DOHH2 (cell line): ENCODE results near the gene MACROD2.

Source experiments
- H3F3A ChIP-seq: fragments of 200-600 bp; sonication (generic), shearing (Covaris generic); 2 replicates; pipeline ENCODE4 v1.6.0; 2016; ENCODE audit warnings: antibody characterized with exemption, mild to moderate bottlenecking; ENCODE audit not compliant: control insufficient read depth, insufficient read depth
- H3K27ac ChIP-seq: fragments of 200-600 bp; sonication (generic); 2 replicates; pipeline ENCODE4 v1.5.1; 2014; ENCODE audit warnings: low read depth, mild to moderate bottlenecking, low read length, moderate library complexity
- H3K27me3 ChIP-seq: fragments of 200-600 bp; sonication (generic); 2 replicates; pipeline ENCODE4 v1.6.1; 2014; ENCODE audit warnings: mild to moderate bottlenecking, low read length, mixed read lengths; ENCODE audit not compliant: control insufficient read depth
- H3K36me3 ChIP-seq: fragments of 200-600 bp; sonication (generic); 2 replicates; pipeline ENCODE4 v1.6.1; 2014; ENCODE audit warnings: mild to moderate bottlenecking, low read length, moderate library complexity, mixed read lengths; ENCODE audit not compliant: control insufficient read depth
- H3K4me1 ChIP-seq: fragments of 200-600 bp; sonication (generic); 2 replicates; pipeline ENCODE4 v1.6.1; 2014; ENCODE audit warnings: mild to moderate bottlenecking, low read length, mixed read lengths; ENCODE audit not compliant: control insufficient read depth
- H3K4me2 ChIP-seq: fragments of 200-600 bp; sonication (generic); 2 replicates; pipeline ENCODE4 v1.6.0; 2014; ENCODE audit warnings: mild to moderate bottlenecking, low read length, moderate library complexity
- H3K4me3 ChIP-seq: fragments of 200-600 bp; sonication (generic); 2 replicates; pipeline ENCODE4 v1.5.1; 2014; ENCODE audit warnings: mild to moderate bottlenecking, low read length, mixed read lengths
- H3K79me2 ChIP-seq: fragments of 200-600 bp; sonication (generic); 2 replicates; pipeline ENCODE4 v1.6.1; 2014; ENCODE audit warnings: mild to moderate bottlenecking, low read length, mixed read lengths; ENCODE audit not compliant: control insufficient read depth
- H3K9me2 ChIP-seq: fragments of 200-600 bp; sonication (generic); replicated peaks from 2 replicates; pipeline ENCODE4 v1.6.1; 2014; ENCODE audit warnings: mild to moderate bottlenecking, low read length, mixed read lengths; ENCODE audit not compliant: control insufficient read depth
- H3K9me3 ChIP-seq: fragments of 200-600 bp; sonication (generic); 2 replicates; pipeline ENCODE4 v1.6.1; 2014; ENCODE audit warnings: antibody characterized with exemption, low read length, mixed read lengths; ENCODE audit not compliant: control insufficient read depth, insufficient read depth
- H4K20me1 ChIP-seq: fragments of 200-600 bp; sonication (generic); 2 replicates; pipeline ENCODE4 v1.6.0; 2014; ENCODE audit warnings: low read depth, mild to moderate bottlenecking, antibody characterized with exemption, low read length, moderate library complexity; ENCODE audit not compliant: control insufficient read depth, insufficient read depth
- CTCF ChIP-seq: fragments of 200-600 bp; sonication (generic); IDR thresholded peaks from one replicate; pipeline ENCODE4 v1.5.1; 2014; ENCODE audit warnings: antibody characterized with exemption, mild to moderate bottlenecking, low read depth, low read length; ENCODE audit not compliant: poor library complexity, severe bottlenecking
- EZH2phosphoT487 ChIP-seq: fragments of 200-600 bp; sonication (generic); IDR thresholded peaks from 2 replicates; pipeline ENCODE4 v1.6.1; 2017; ENCODE audit warnings: borderline replicate concordance, mild to moderate bottlenecking, antibody characterized with exemption, low read length, moderate library complexity, mixed read lengths

MACROD2 gene

GRCh38 chr20:15848126-15848525 is 1852.8 kb downstream of the MACROD2 start:
- H3K27me3 ChIP-seq: no peaks in the 10 kb centered on the region
- no peaks in the 10 kb centered on the region for H3K4me1 ChIP-seq
- H3F3A ChIP-seq: no peaks in the 10 kb centered on the region
- no peaks in the 10 kb centered on the region for H3K9me2 ChIP-seq
- no peaks in the 10 kb centered on the region for H3K9me3 ChIP-seq
- no peaks in the 10 kb centered on the region for H3K79me2 ChIP-seq
- H3K4me3 ChIP-seq: no peak overlapping the region
- no peaks in the 10 kb centered on the region for H4K20me1 ChIP-seq
- TF ChIP-seq CTCF: no peak
- no peak for TF ChIP-seq EZH2phosphoT487
- no peak overlapping the region for H3K4me2 ChIP-seq
- H3K36me3 ChIP-seq: no peaks in the 10 kb centered on the region
- H3K27ac ChIP-seq: no peak overlapping the region

- Histone ChIP-seq H4K20me1 (no peaks in the 10 kb centered on the region), H3F3A (no peaks in the 10 kb centered on the region), H3K4me1 (no peaks in the 10 kb centered on the region), H3K27ac (no peak overlapping the region), H3K36me3 (no peaks in the 10 kb centered on the region), H3K4me3 (no peak overlapping the region), H3K79me2 (no peaks in the 10 kb centered on the region), H3K27me3 (no peaks in the 10 kb centered on the region), H3K4me2 (no peak overlapping the region), H3K9me3 (no peaks in the 10 kb centered on the region), H3K9me2 (no peaks in the 10 kb centered on the region)
- TF ChIP-seq EZH2phosphoT487 (no peak), CTCF (no peak)
Observed at GRCh38 chr20:15848995-15849610, 1853.8 kb downstream of the MACROD2 start.

GRCh38 chr20:15851576-15852215 is 1856.4 kb downstream of the MACROD2 start:
- Histone ChIP-seq H4K20me1 (no peaks in the 10 kb centered on the region), H3K4me2 (no peak overlapping the region), H3K36me3 (no peaks in the 10 kb centered on the region), H3K9me3 (no peaks in the 10 kb centered on the region), H3K27me3 (no peaks in the 10 kb centered on the region), H3F3A (no peaks in the 10 kb centered on the region), H3K79me2 (no peaks in the 10 kb centered on the region), H3K4me3 (no peak overlapping the region), H3K27ac (no peak overlapping the region), H3K9me2 (no peaks in the 10 kb centered on the region), H3K4me1 (peaks cover 4% of the 10 kb centered on the region)
- TF ChIP-seq EZH2phosphoT487: no peak

GRCh38 chr20:15854911-15855310 is 1859.6 kb downstream of the MACROD2 start:
- H3K9me2 ChIP-seq: no peaks in the 10 kb centered on the region
- TF ChIP-seq CTCF (no peak), EZH2phosphoT487 (no peak)
- peaks cover 32% of the 10 kb centered on the region for H3K4me1 ChIP-seq
- no peaks in the 10 kb centered on the region for H3K27me3 ChIP-seq
- no peak overlapping the region for H3K4me3 ChIP-seq
- H3K79me2 ChIP-seq: no peaks in the 10 kb centered on the region
- no peak overlapping the region for H3K4me2 ChIP-seq
- no peaks in the 10 kb centered on the region for H3K36me3 ChIP-seq
- H3K27ac ChIP-seq: no peak overlapping the region
- H3F3A ChIP-seq: no peaks in the 10 kb centered on the region
- H3K9me3 ChIP-seq: no peaks in the 10 kb centered on the region; the same call in 1 of the 2 replicates
- no peaks in the 10 kb centered on the region for H4K20me1 ChIP-seq
